Esophagus (tissue), 2 donors: ENCODE measurements around the gene TLE4. TPM values are rescaled to one million over a fixed set of nuclear protein-coding genes. Genes with fewer than 3 reads are reported as not detected.
"Not testable (repeated sequence)": the region's sequence is repeated elsewhere in the genome, so short reads cannot be mapped to it uniquely, and the experiment has no call there.

ENCODE experiments used
- H3K27ac ChIP-seq, 2 donors: one replicate each; pipeline ENCODE4 v1.5.1; 2013; ENCODE audit warnings: low read depth in 2 of 2, mild to moderate bottlenecking in 2 of 2, inconsistent platforms in 1 of 2, low read length in 1 of 2, moderate library complexity in 1 of 2
- H3K27me3 ChIP-seq, 2 donors: one replicate each; pipeline ENCODE4 v1.6.1; 2013; ENCODE audit warnings: low read length in 2 of 2, control low read depth in 1 of 2, mild to moderate bottlenecking in 1 of 2; ENCODE audit not compliant: insufficient read depth in 2 of 2, control insufficient read depth in 1 of 2
- H3K36me3 ChIP-seq, 2 donors: one replicate each; pipeline ENCODE4 v1.6.1; 2013; ENCODE audit warnings: low read length in 1 of 2; ENCODE audit not compliant: control insufficient read depth in 2 of 2, insufficient read depth in 2 of 2
- H3K4me1 ChIP-seq, 2 donors: one replicate each; pipeline ENCODE4 v1.6.1; 2013; ENCODE audit warnings: low read length in 1 of 2; ENCODE audit not compliant: control insufficient read depth in 2 of 2, insufficient read depth in 2 of 2
- H3K4me3 ChIP-seq, 2 donors: one replicate each; pipeline ENCODE4 v1.5.1; 2013; ENCODE audit warnings: low read length in 2 of 2, mild to moderate bottlenecking in 2 of 2, low read depth in 1 of 2, moderate library complexity in 1 of 2
- H3K9me3 ChIP-seq, 2 donors: one replicate each; pipeline ENCODE4 v1.6.1; 2013; ENCODE audit warnings: mild to moderate bottlenecking in 2 of 2, low read depth in 1 of 2, low read length in 1 of 2, moderate library complexity in 1 of 2; ENCODE audit not compliant: control insufficient read depth in 2 of 2, insufficient read depth in 1 of 2
- WGBS, 2 donors: extraction: QIAGEN DNeasy Blood & Tissue Kit; methylation state at CpG; one replicate each; pipeline ENCODE4 v1.1.7; 2013; 5-methylcytosine and 5-hydroxymethylcytosine counted together
- polyA plus RNA-seq, 2 donors: library from polyadenylated mRNA; stranded (reverse); fragments of 200-250 nt; gene quantifications; one replicate each; pipeline ENCODE4 v1.2.3, GENCODE V29; 2013
- donor health status: healthy with polysubstance abuse.
- donor health status: Bipolar disorder and iron deficiency.

Gene TLE4
- polyA plus RNA-seq, 2 donors = 8.5 to 12.9 TPM

- H3K4me3 ChIP-seq = no peak overlapping the region
- no peaks in the 10 kb centered on the region for H3K4me1 ChIP-seq
- H3K27me3 ChIP-seq = no peaks in the 10 kb centered on the region
- H3K27ac ChIP-seq = no peak overlapping the region
- H3K36me3 ChIP-seq = peaks cover 3 to 5% of the 10 kb centered on the region in 2 donors
- 68 to 77% methylated on average over 1 of the region's 1 CpG for WGBS, 2 donors
- no peaks in the 10 kb centered on the region for H3K9me3 ChIP-seq
Measured at GRCh38 chr9:79641070-79641469, 69.3 kb downstream of the TLE4 start.

GRCh38 chr9:79642671-79643070, 70.9 kb downstream of the TLE4 start:
- peaks cover 3 to 5% of the 10 kb centered on the region in 2 donors for H3K36me3 ChIP-seq
- H3K4me1 ChIP-seq = no peaks in the 10 kb centered on the region
- H3K27me3 ChIP-seq = no peaks in the 10 kb centered on the region
- 77 to 81% methylated on average over 2 of the region's 2 CpGs for WGBS, 2 donors
- H3K27ac ChIP-seq = no peak overlapping the region
- no peak overlapping the region for H3K4me3 ChIP-seq
- no peaks in the 10 kb centered on the region for H3K9me3 ChIP-seq

GRCh38 chr9:79644048-79644447, 72.3 kb downstream of the TLE4 start:
- Histone ChIP-seq H3K4me1 (no peaks in the 10 kb centered on the region), H3K36me3 (peaks cover 3 to 5% of the 10 kb centered on the region in 2 donors), H3K27me3 (no peaks in the 10 kb centered on the region), H3K9me3 (no peaks in the 10 kb centered on the region), H3K27ac (no peak overlapping the region), H3K4me3 (no peak overlapping the region)
- WGBS, 2 donors = 90 to 95% methylated on average over 6 of the region's 6 CpGs

GRCh38 chr9:79644601-79645000, 72.8 kb downstream of the TLE4 start:
- H3K27me3 ChIP-seq = no peaks in the 10 kb centered on the region
- H3K27ac ChIP-seq = no peak overlapping the region
- H3K4me1 ChIP-seq = no peaks in the 10 kb centered on the region
- no peaks in the 10 kb centered on the region for H3K9me3 ChIP-seq
- 95 to 97% methylated on average over 4 of the region's 4 CpGs for WGBS, 2 donors
- H3K36me3 ChIP-seq = peaks cover 3 to 5% of the 10 kb centered on the region in 2 donors
- no peak overlapping the region for H3K4me3 ChIP-seq

GRCh38 chr9:79645110-79645509, 73.3 kb downstream of the TLE4 start:
- Histone ChIP-seq H3K27me3 (no peaks in the 10 kb centered on the region), H3K4me1 (no peaks in the 10 kb centered on the region), H3K36me3 (peaks cover 3 to 5% of the 10 kb centered on the region in 2 donors), H3K9me3 (no peaks in the 10 kb centered on the region), H3K4me3 (no peak overlapping the region), H3K27ac (no peak overlapping the region)
- WGBS, 2 donors = 99% methylated on average over 3 of the region's 3 CpGs

GRCh38 chr9:79646096-79646495, 74.3 kb downstream of the TLE4 start:
- Histone ChIP-seq H3K9me3 (no peaks in the 10 kb centered on the region), H3K36me3 (peaks cover 3 to 5% of the 10 kb centered on the region in 2 donors), H3K4me1 (no peaks in the 10 kb centered on the region), H3K27ac (no peak overlapping the region), H3K4me3 (no peak overlapping the region), H3K27me3 (no peaks in the 10 kb centered on the region)
- WGBS, 2 donors = 86 to 100% methylated on average over 1 of the region's 1 CpG

- 89 to 92% methylated on average over 10 of the region's 10 CpGs for WGBS, 2 donors
- no peaks in the 10 kb centered on the region for H3K27me3 ChIP-seq
- H3K4me1 ChIP-seq = no peaks in the 10 kb centered on the region
- H3K36me3 ChIP-seq = peaks cover 0 to 3% of the 10 kb centered on the region in 2 donors
- H3K4me3 ChIP-seq = no peak overlapping the region
- H3K27ac ChIP-seq = no peak overlapping the region
- no peaks in the 10 kb centered on the region for H3K9me3 ChIP-seq
Measured at GRCh38 chr9:79651251-79651795, 79.6 kb downstream of the TLE4 start.

GRCh38 chr9:79652598-79652997, 80.8 kb downstream of the TLE4 start:
- WGBS, 2 donors = 98 to 99% methylated on average over 3 of the region's 3 CpGs
- H3K4me3 ChIP-seq = no peak overlapping the region
- no peaks in the 10 kb centered on the region for H3K9me3 ChIP-seq
- H3K27me3 ChIP-seq = no peaks in the 10 kb centered on the region
- H3K36me3 ChIP-seq = peaks cover 0 to 5% of the 10 kb centered on the region in 2 donors
- no peak overlapping the region for H3K27ac ChIP-seq
- H3K4me1 ChIP-seq = no peaks in the 10 kb centered on the region

GRCh38 chr9:79654591-79655382, 83.0 kb downstream of the TLE4 start:
- not testable (repeated sequence) for H3K27ac ChIP-seq, H3K36me3 ChIP-seq, H3K4me3 ChIP-seq, H3K4me1 ChIP-seq, H3K9me3 ChIP-seq, H3K27me3 ChIP-seq
- 96 to 97% methylated on average over 13 of the region's 13 CpGs for WGBS, 2 donors

GRCh38 chr9:79655551-79655950, 83.8 kb downstream of the TLE4 start:
- Histone ChIP-seq H3K9me3 (no peaks in the 10 kb centered on the region), H3K36me3 (peaks cover 0 to 5% of the 10 kb centered on the region in 2 donors), H3K27ac (no peak overlapping the region), H3K4me1 (no peaks in the 10 kb centered on the region), H3K4me3 (no peak overlapping the region), H3K27me3 (no peaks in the 10 kb centered on the region)
